WERI-Rb-1 (cell line): ENCODE results near the gene ETF1.

Experiments used
- DNase-seq: peaks from one replicate; pipeline ENCODE4 v3.0.0-alpha.2; 2020
- H3K27ac ChIP-seq: fragments of 250-450 bp; sonication (Bioruptor Pico); 2 replicates; pipeline ENCODE4 v1.5.1; 2020; ENCODE audit warnings: mild to moderate bottlenecking, moderate library complexity
- H3K27me3 ChIP-seq: fragments of 250-450 bp; sonication (Bioruptor Pico); 2 replicates; pipeline ENCODE4 v1.5.1; 2021; ENCODE audit warnings: mild to moderate bottlenecking, low read depth, moderate library complexity; ENCODE audit not compliant: insufficient read depth, severe bottlenecking
- H3K36me3 ChIP-seq: fragments of 250-450 bp; sonication (Bioruptor Pico); 2 replicates; pipeline ENCODE4 v1.5.1; 2020; ENCODE audit warnings: mild to moderate bottlenecking, moderate library complexity
- H3K4me3 ChIP-seq: 2 replicates; pipeline ENCODE4 v1.5.1; 2011; ENCODE audit warnings: low read depth, mild to moderate bottlenecking, control low read depth, low read length
- H3K9me3 ChIP-seq: fragments of 250-450 bp; sonication (Bioruptor Pico); 2 replicates; pipeline ENCODE4 v1.5.1; 2021; ENCODE audit warnings: mild to moderate bottlenecking, moderate library complexity; ENCODE audit not compliant: severe bottlenecking
- TF ChIP-seq, protein P1 (sequence below): IDR thresholded peaks from 2 replicates; pipeline ENCODE4 v1.5.1; 2011; ENCODE audit warnings: low read depth, mild to moderate bottlenecking, control low read depth, inconsistent platforms, low read length

ETF1 gene

GRCh38 chr5:138541511-138542179 lies 1.4 kb downstream of the ETF1 start:
- Histone ChIP-seq H3K9me3 (no peaks in the 10 kb centered on the region), H3K36me3 (peaks cover 62% of the 10 kb centered on the region), H3K4me3 (peak overlapping the region; percentile 100), H3K27ac (peak overlapping the region; percentile 99), H3K27me3 (no peaks in the 10 kb centered on the region)
- TF ChIP-seq, protein P1, sequence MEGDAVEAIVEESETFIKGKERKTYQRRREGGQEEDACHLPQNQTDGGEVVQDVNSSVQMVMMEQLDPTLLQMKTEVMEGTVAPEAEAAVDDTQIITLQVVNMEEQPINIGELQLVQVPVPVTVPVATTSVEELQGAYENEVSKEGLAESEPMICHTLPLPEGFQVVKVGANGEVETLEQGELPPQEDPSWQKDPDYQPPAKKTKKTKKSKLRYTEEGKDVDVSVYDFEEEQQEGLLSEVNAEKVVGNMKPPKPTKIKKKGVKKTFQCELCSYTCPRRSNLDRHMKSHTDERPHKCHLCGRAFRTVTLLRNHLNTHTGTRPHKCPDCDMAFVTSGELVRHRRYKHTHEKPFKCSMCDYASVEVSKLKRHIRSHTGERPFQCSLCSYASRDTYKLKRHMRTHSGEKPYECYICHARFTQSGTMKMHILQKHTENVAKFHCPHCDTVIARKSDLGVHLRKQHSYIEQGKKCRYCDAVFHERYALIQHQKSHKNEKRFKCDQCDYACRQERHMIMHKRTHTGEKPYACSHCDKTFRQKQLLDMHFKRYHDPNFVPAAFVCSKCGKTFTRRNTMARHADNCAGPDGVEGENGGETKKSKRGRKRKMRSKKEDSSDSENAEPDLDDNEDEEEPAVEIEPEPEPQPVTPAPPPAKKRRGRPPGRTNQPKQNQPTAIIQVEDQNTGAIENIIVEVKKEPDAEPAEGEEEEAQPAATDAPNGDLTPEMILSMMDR: no peak
- no peak for DNase-seq

- H3K36me3 ChIP-seq: peaks cover 71% of the 10 kb centered on the region
- no peak overlapping the region for H3K4me3 ChIP-seq
- no peak overlapping the region for H3K27ac ChIP-seq
- H3K9me3 ChIP-seq: no peaks in the 10 kb centered on the region
- TF ChIP-seq, protein P1: no peak
- no peaks in the 10 kb centered on the region for H3K27me3 ChIP-seq
- no peak for DNase-seq
Observed at GRCh38 chr5:138539791-138540190, 3.2 kb downstream of the ETF1 start.

- TF ChIP-seq, protein P1: no peak
- no peak overlapping the region for H3K4me3 ChIP-seq
Observed at GRCh38 chr5:138538943-138539627, 4.0 kb downstream of the ETF1 start.

DNA sequence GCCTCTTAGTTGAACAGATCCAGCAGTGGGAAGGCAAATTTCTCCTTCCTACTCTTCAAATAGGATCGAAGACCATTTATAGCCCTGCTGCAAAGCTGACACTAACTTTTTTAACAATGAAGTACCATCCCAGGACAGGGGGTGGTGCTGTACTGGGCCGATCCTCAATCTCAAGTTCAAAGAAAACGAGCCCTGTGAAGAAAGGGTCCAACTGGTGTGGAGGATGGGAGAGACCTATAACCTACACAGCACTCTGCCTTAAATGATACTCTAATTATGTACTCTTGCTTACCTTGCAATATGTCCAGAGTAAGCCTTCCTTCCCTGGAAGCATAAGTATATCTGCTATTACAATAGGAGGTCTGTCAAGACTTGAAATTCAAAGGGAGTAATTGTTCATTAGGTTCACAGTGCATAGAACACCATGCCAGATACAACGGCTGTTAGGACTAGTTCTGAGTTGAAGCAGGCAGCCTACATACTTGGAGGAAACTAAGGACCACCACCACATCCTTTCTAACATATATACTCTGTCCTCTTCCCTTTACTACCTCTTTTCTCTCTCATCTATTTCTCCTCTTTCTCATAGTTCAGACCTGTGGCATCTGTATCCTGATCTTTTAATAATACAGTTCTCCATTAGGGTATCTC lies 6.2 kb downstream of the ETF1 start:
- Histone ChIP-seq H3K4me3 (no peak overlapping the region), H3K27me3 (no peaks in the 10 kb centered on the region), H3K9me3 (no peaks in the 10 kb centered on the region), H3K36me3 (peaks cover 79% of the 10 kb centered on the region), H3K27ac (no peak overlapping the region)
- DNase-seq: no peak
- TF ChIP-seq, protein P1: peak; percentile 44

More at GRCh38 chr5:138538943-138539627, 4.0 kb downstream of the ETF1 start:
- no peaks in the 10 kb centered on the region for H3K27me3 ChIP-seq
- no peaks in the 10 kb centered on the region for H3K9me3 ChIP-seq
- H3K27ac ChIP-seq: no peak overlapping the region
- DNase-seq: no peak
- peaks cover 77% of the 10 kb centered on the region for H3K36me3 ChIP-seq

DNA sequence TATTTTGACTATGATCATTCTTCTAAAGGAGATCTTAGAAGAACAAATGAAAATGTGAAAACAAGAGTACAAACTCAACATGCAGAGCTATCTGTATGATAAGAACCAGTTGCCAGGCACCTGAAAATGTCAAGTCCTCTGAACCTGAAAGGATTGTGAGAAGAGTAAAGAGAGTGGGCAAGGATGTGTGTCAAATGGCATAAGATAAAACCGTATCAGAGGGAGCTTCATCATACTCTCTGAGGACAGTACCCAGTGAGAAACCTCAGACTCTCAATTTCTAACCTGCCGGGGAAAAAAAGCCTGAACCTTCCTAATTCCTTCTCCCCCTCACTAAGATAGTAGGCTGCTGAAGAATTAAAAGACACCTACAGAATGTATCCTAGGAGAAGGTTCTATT lies 6.8 kb downstream of the ETF1 start:
- Histone ChIP-seq H3K36me3 (peaks cover 74% of the 10 kb centered on the region), H3K9me3 (no peaks in the 10 kb centered on the region)

More for the DNA sequence above, 6.8 kb downstream of the ETF1 start:
- no peak overlapping the region for H3K27ac ChIP-seq
- no peaks in the 10 kb centered on the region for H3K27me3 ChIP-seq
- no peak overlapping the region for H3K4me3 ChIP-seq
- TF ChIP-seq, protein P1: no peak
- DNase-seq: no peak
